ENCODE results near the gene MMD. TPM values are rescaled to one million over a fixed set of nuclear protein-coding genes. Genes with fewer than 3 reads are reported as not detected.

The MMD gene
- total and polyA plus RNA-seq, 3 donors from 2014 or later = 38.3 to 73.1 (median 53.7) TPM

- DNase-seq = no peak
- intact Hi-C loops (cut with DNase I; ENCODE audit: low total_unique reads) = no loop called here
- WGBS, 2 donors = 65 to 68% methylated on average over 6 of the region's 6 CpGs
These were observed 23.1 kb upstream of the MMD start for GRCh38 chr17:55444471-55445441.

GRCh38 chr17:55443904-55444303, 22.3 kb upstream of the MMD start:
- H3K27ac ChIP-seq = peak overlapping the region; percentile 0 to 53
- no peaks in the 10 kb centered on the region for H3K9me3 ChIP-seq
- 85% methylated on average over 10 of the region's 10 CpGs for WGBS, 2 donors
- no peaks in the 10 kb centered on the region for H3K27me3 ChIP-seq
- H3K36me3 ChIP-seq (ENCODE audit: low read depth, missing control alignments) = no peaks in the 10 kb centered on the region
- H3K4me1 ChIP-seq = peaks cover 43% of the 10 kb centered on the region
- no peak for TF ChIP-seq POLR2A (IDR thresholded peaks at IDR 0.05)
- TF ChIP-seq, protein P1, sequence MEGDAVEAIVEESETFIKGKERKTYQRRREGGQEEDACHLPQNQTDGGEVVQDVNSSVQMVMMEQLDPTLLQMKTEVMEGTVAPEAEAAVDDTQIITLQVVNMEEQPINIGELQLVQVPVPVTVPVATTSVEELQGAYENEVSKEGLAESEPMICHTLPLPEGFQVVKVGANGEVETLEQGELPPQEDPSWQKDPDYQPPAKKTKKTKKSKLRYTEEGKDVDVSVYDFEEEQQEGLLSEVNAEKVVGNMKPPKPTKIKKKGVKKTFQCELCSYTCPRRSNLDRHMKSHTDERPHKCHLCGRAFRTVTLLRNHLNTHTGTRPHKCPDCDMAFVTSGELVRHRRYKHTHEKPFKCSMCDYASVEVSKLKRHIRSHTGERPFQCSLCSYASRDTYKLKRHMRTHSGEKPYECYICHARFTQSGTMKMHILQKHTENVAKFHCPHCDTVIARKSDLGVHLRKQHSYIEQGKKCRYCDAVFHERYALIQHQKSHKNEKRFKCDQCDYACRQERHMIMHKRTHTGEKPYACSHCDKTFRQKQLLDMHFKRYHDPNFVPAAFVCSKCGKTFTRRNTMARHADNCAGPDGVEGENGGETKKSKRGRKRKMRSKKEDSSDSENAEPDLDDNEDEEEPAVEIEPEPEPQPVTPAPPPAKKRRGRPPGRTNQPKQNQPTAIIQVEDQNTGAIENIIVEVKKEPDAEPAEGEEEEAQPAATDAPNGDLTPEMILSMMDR (IDR thresholded peaks at IDR 0.05) = no peak
- no peak for DNase-seq
- intact Hi-C loops (cut with DNase I; ENCODE audit: low total_unique reads) = no loop called here
- H3K4me3 ChIP-seq = no peak overlapping the region

More at GRCh38 chr17:55444471-55445441, 23.1 kb upstream of the MMD start:
- Histone ChIP-seq H3K4me3 (no peak overlapping the region), H3K36me3 (ENCODE audit: low read depth, missing control alignments) (no peaks in the 10 kb centered on the region), H3K27ac (peak overlapping the region; percentile 0 to 66), H3K27me3 (no peaks in the 10 kb centered on the region), H3K4me1 (peaks cover 43% of the 10 kb centered on the region), H3K9me3 (no peaks in the 10 kb centered on the region)
- no peak for TF ChIP-seq POLR2A (IDR thresholded peaks at IDR 0.05)
- TF ChIP-seq, protein P1 (IDR thresholded peaks at IDR 0.05) = no peak

DNA sequence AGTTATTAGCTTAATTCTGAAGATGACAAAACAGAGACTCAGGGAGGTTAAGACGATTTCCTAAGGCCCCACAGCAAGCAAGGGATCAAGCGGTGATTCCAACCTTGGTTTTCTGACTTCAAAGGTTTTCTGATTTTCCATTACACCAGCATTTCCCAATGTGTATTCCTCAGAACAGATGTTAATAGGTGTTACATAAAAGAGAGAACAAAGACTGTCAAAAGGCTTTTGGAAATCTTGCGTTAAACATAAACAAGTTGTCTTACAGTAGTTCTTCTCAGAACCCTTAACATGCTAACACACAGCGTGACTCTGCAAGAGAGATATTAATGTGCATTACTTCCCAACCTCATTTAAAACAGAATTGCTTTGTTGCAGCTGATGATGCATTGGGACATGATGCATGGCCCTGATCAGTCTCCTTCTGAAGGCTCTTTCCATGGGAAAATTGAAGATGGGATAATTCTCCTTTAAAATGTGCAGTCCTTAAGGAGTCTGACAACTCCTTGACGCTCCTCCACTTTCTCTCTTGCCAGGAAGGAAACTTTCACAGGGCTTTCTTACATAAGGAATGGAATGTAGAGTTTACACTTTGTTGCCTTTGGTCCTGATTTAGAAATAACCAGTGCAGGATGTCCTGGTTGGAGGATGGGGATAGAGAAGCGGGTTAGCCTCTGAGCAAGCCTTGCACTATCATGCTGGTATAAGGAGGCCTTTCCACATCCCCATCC, 21.5 kb upstream of the MMD start:
- Histone ChIP-seq H3K4me1 (peaks cover 43% of the 10 kb centered on the region), H3K27ac (peak overlapping the region in 1 of 2 donors; percentile 40), H3K27me3 (no peaks in the 10 kb centered on the region), H3K4me3 (no peak overlapping the region), H3K9me3 (no peaks in the 10 kb centered on the region), H3K36me3 (ENCODE audit: low read depth, missing control alignments) (no peaks in the 10 kb centered on the region)
- 71 to 74% methylated on average over 6 of the region's 6 CpGs for WGBS, 2 donors
- DNase-seq = peak; percentile 69
- intact Hi-C loops (cut with DNase I; ENCODE audit: low total_unique reads) = no loop called here
- TF ChIP-seq POLR2A (IDR thresholded peaks at IDR 0.05) = no peak
- TF ChIP-seq, protein P1 (IDR thresholded peaks at IDR 0.05) = no peak

DNA sequence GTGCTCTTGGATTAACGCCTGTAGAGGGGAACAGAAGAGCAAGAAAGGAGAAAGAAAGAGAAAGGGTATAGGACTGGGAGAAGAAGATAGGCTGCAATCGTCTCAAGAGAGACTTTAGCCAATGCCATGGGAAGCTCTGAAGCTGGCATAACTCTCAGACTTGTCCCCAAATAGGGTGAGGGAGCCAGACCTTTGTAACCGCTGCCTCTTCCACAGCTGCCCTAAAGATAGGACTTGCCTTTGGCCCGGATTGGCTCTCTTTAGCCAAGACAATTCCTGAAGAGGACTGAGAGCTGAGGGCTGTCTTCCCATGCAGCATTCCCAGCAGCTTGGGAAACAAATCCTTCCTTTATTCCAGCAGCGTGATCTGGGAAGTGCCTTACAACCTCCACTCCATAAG, 20.8 kb upstream of the MMD start:
- Histone ChIP-seq H3K9me3 (no peaks in the 10 kb centered on the region), H3K4me1 (peaks cover 43% of the 10 kb centered on the region), H3K36me3 (ENCODE audit: low read depth, missing control alignments) (no peaks in the 10 kb centered on the region), H3K27ac (peak overlapping the region in 1 of 2 donors; percentile 40), H3K4me3 (no peak overlapping the region), H3K27me3 (no peaks in the 10 kb centered on the region)
- TF ChIP-seq POLR2A (IDR thresholded peaks at IDR 0.05) = no peak
- TF ChIP-seq, protein P1 (IDR thresholded peaks at IDR 0.05) = no peak
- intact Hi-C loops (cut with DNase I; ENCODE audit: low total_unique reads) = no loop called here
- no peak for DNase-seq
- WGBS, 2 donors = 59 to 71% methylated on average over 5 of the region's 5 CpGs

All from testis (tissue), 3 donors.